Hindlimb muscle (tissue), 1 donor: ENCODE data around the gene CLIC3. TPM values are rescaled to one million over a fixed set of nuclear protein-coding genes. Genes with fewer than 3 reads are reported as not detected.

ENCODE experiments used
- DNase-seq: peaks from one replicate; pipeline ENCODE4 v3.0.0-alpha.2; 2013
- polyA plus RNA-seq: library from polyadenylated mRNA; unstranded; fragments of 120-200 nt; gene quantifications from one replicate; pipeline ENCODE4 v1.2.1, GENCODE V29; 2013; ENCODE audit not compliant: insufficient read length

CLIC3 gene
- polyA plus RNA-seq, 1 donor, result 0.54 TPM

GRCh38 chr9:137030538-137031527 lies 34.5 kb upstream of the CLIC3 start:
- no peak for DNase-seq

DNA sequence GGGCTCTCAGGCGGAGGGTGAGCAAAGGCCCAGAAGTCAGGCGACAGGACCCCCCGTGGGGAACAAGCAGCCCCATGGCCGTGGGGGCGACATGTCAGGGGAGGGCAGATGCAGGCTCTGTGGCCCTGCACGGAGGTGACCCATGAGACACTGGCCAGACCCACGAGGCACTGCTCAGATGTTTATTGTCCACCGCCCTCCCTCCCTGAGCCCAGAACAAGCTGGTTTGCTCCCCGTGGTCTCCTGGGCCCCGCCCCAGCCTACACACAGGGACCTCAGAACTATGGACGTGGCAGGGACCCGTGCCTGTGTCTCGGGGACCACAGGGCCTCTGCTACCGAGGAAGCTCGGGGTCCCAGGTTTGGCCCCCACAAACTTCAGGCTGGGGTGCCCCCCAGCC lies 33.6 kb upstream of the CLIC3 start:
- DNase-seq, result no peak

DNA sequence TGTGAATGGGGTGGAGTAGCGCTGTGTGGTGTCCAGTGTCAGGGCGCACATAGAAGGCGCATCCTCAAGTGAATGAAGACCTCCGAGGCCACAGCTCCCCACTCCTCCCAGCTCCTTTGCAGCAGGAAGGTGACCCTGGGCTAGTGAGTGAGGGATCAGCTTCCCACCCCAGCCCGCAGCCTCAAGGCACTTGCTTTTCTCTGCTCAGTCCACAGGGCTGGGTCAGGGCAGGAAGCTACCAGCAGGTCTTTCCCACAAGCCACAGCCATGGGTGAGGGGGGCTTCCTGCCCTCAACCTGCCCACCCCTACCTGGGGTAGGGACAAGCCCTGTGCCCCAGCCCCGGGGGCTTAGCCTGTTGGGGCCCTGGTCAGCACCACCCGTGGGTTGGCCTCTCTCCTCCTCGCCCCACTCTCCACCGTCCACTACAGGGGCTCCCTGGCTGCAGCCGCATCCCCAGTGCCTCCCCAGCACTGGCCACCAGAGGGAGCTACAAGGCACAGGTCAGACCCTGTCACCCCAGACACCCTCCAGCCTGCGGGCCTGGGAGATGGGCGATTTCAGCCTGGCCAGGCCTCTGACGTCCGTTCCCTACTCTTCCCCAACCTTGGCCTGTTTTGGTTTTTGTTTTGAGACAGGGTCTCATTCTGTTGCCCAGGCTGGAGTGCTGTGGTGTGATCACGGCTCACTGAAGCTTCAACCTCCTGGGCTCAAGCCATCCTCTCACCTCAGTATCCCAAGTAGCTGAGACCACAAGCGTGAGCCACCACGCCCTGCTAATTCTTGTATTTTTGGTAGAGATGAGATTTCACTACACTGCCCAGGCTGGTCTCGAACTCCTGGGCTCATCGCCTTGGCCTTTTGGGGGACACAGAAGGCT lies 32.9 kb upstream of the CLIC3 start:
- peak; percentile 56 for DNase-seq

GRCh38 chr9:137028263-137029057 lies 32.1 kb upstream of the CLIC3 start:
- DNase-seq, result peak; percentile 69

GRCh38 chr9:137027369-137028262 lies 31.2 kb upstream of the CLIC3 start, which contains the start of gene ABCA2:
ABCA2 (minus strand) TSS chr9:137028237; CDS start chr9:137028140, 97 bp downstream.
- no peak for DNase-seq

DNA sequence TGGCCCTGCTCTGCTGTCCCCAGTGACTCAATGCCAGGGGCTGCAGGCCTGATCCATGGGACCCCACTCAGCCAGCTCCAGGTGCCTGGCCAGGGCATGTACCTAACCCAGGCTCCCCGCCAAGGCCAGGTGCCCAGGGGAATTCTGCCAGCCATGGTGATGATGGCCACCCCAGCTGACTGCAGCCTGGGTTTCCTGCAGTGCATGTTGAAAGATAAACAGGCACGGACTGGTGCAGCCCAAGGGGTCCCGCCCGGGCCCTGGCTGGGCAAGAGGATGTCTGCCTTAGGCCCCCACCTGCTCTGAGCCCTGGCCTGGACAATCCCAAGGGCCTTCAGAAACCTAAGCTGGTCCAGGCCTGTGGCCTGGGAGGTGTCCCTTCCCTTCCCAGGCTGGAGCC lies 30.5 kb upstream of the CLIC3 start:
- DNase-seq, result no peak

DNA sequence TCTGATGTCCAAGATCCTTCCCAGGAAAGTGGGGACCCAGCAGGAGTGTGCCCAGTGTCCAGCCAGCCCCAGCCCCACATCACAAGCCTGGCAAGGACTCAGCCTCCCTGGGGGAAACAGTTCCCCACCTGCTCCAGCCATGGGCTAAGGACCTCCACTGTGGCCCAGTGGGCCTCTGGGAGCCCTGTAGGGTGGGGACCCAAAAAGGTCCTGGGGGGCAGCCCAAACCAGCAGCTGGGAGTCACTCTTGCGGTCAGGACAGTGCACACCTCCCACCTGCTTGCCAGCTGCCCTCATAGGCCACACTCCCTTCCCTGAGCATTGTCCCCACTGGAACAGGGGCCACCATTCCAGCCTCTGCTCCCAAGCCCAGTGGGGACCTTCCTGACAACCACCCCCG lies 30.0 kb upstream of the CLIC3 start:
- no peak for DNase-seq

GRCh38 chr9:137025517-137025966 lies 29.2 kb upstream of the CLIC3 start:
- DNase-seq, result no peak

DNA sequence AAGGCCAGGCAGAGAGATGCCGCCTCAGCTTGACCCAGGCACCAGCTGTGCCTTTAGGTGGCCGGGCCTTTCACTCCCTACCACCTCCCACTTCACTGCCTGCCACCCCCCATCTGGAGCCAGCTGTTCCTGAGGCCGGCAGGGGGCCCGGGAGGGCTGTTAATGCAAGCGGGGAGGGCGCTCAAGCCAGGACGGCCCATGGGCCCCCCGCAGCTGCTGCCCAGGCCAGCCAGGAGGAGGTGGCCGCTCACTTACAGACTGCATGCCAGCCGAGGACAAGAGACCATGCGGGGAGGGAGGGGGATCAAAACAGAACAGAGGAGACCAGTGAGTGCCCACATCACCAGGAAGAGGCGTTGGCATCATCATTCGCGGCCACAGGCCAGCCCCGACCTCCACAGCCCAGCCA lies 27.2 kb upstream of the CLIC3 start:
- DNase-seq, result no peak

DNA sequence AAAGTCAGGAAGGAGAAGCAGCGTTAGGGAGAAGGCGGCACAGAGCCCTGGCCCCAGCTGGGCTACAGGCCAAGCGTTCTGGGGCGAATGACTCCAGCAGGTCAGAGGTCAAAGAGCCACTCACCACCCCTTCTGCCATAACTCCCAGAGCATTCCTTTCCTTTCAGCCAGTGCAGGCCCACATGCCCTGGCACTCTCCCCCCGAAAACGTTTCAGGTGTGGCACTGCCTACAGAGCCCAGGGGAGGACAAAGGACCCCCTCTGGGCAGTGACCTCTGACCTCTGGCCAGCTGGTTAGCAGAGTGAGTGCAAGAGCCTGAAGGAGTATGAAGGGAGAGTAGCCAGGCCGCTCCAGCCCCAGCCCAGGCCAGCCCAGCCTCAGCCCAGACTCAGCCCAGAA lies 26.8 kb upstream of the CLIC3 start:
- DNase-seq, result no peak

GRCh38 chr9:137022662-137023008 lies 26.3 kb upstream of the CLIC3 start:
- DNase-seq, result no peak

DNA sequence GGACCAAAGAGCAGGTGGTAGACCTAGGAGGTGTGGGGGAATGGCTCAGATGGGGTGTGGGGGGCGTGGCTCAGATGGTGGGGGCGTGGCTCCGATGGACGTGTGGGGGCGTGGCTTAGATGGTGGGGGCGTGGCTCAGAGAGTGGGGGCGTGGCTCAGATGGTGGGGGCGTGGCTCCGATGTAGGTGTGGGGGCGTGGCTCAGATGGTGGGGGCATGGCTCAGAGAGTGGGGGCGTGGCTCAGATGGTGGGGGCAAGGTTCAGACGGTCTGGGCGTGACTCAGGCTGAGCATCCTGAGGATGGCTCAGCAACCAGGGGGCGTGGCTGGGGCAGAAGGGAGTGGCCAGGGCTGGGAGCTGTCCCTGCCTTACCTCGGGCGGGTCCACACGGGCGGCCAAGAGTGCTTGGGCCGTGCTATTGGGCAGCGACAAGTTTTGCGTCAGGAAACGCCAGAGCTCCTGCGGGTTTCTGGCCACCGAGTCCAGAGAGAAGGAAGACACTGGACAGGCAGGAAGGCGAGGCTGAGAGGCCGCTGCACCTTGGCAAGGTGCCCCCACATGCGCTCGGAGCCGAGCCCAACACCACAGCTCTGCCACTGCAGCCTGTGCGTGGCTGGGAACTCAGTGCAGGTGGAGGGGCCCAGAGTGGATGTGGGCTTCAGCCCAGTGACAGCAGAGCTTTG lies 25.8 kb upstream of the CLIC3 start:
- no peak for DNase-seq

DNA sequence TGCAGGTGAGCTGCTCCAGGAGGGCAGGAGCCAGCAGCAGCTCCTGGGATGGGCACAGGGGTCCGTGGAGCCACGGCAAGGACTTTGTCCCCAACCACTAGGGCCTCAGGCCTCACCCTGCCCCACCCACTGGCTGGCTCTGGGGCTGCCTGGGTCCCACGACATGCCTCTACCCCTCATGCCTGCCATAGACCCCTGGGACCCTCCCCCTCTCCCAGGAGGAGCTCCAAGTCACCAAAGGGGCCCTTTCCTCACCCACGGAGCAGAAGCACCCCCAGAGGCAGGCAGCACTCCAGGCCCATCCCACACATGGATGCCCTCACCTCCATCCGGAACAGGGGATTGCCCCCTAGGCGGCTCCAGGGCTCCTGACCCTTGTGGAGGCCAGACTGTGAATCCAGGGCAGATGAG lies 25.2 kb upstream of the CLIC3 start:
- DNase-seq, result no peak

GRCh38 chr9:137020771-137021567 lies 24.6 kb upstream of the CLIC3 start:
- no peak for DNase-seq

- no peak for DNase-seq
Observed at GRCh38 chr9:137019891-137020683, 23.7 kb upstream of the CLIC3 start.

- DNase-seq, result no peak
Observed at GRCh38 chr9:137018761-137019559, 22.6 kb upstream of the CLIC3 start.

DNA sequence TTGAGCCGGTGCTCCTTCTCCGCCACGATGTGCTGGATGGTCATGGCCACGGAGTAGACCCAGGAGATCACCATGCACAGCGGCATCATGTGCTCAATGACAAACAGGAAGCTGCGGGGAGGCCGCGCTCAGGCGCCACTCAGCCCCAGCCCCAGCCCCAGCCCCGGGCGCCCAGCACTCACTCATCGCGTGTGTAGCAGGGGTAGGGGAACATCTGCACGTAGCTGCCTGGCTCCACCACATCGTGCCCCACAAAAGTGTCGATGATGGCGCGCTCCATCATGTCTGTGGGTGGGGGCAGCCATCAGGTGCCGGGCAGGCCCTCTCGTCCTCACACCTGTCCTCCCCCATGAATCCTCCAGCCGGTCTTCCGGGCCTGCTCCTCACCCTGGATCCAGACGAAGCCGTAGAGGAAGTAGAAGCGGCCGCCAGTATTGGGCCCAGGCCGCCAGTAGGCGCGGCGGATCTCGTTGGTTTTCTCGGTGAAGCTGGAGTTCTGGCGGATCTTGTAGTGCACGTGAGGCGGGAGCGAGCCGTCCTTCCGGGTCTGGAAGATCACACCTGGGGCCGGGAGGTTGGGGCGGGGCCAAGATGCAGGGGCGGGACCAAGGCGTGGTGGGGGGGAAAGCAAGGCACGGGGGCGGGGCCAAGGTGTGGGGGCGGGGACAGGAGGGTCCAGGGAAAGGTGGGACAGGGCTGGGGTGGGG lies 21.6 kb upstream of the CLIC3 start:
- no peak for DNase-seq
